Tibial nerve (tissue), 4 donors: ENCODE measurements around the gene PABPN1. TPM values are rescaled to one million over a fixed set of nuclear protein-coding genes. Genes with fewer than 3 reads are reported as not detected.

Experiments
- DNase-seq, 2 donors: peaks; one replicate each; pipeline ENCODE4 v3.0.0-alpha.2; 2019; ENCODE audit warnings: low spot score in 2 of 2
- H3K27ac ChIP-seq, 4 donors: fragments of 200-600 bp; sonication (generic) in 3 of 4; one replicate each; pipeline ENCODE4 v1.5.1; 2017 to 2019; ENCODE audit warnings: mild to moderate bottlenecking in 1 of 4
- H3K27me3 ChIP-seq, 2 donors: fragments of 200-600 bp; sonication (generic) in 1 of 2; one replicate each; pipeline versions ENCODE4 v1.5.1 to v1.6.0; 2017 to 2019
- H3K36me3 ChIP-seq, 3 donors: fragments of 200-600 bp; sonication (generic); one replicate each; pipeline ENCODE4 v1.5.1; 2018 to 2019
- H3K4me1 ChIP-seq, 4 donors: fragments of 200-600 bp; sonication (generic) in 3 of 4; one replicate each; pipeline ENCODE4 v1.5.1; 2017 to 2019
- H3K4me3 ChIP-seq, 4 donors: fragments of 200-600 bp; sonication (generic) in 3 of 4; one replicate each; pipeline ENCODE4 v1.5.1; 2017 to 2019; ENCODE audit warnings: mild to moderate bottlenecking in 1 of 4, moderate library complexity in 1 of 4
- H3K9me3 ChIP-seq, 4 donors: fragments of 200-600 bp; sonication (generic) in 3 of 4; one replicate each; pipeline ENCODE4 v1.5.1; 2017 to 2019
- EP300 ChIP-seq, 2 donors: sonication (generic); formaldehyde crosslinking; IDR thresholded peaks; one replicate each; pipeline ENCODE4 v1.6.1; 2017; ENCODE audit warnings: antibody characterized with exemption in 2 of 2, mild to moderate bottlenecking in 1 of 2
- POLR2A ChIP-seq, 2 donors: fragments of 450-650 bp; IDR thresholded peaks; one replicate each; pipeline ENCODE4 v1.6.1; 2017; ENCODE audit warnings: antibody characterized with exemption in 2 of 2, mild to moderate bottlenecking in 2 of 2, moderate library complexity in 2 of 2
- WGBS, 2 donors: methylation state at CpG; one replicate each; pipeline ENCODE4 v1.1.5; 2018; 5-methylcytosine and 5-hydroxymethylcytosine counted together
- total RNA-seq, 4 donors: library from RNA; depleted of rRNA; stranded (reverse); fragments of >200 nt; gene quantifications; one replicate each; pipeline ENCODE4 v1.1.0, GENCODE V29; 2016
- TF ChIP-seq, protein P1 (sequence below), 5 experiments: fragments of 200-600 bp in 3 of 5; fragments of 450-650 bp in 2 of 5; sonication (generic) in 3 of 5; IDR thresholded peaks; one replicate each; pipeline ENCODE4 v1.5.1; 2016 to 2019; ENCODE audit warnings: antibody characterized with exemption in 5 of 5, mild to moderate bottlenecking in 3 of 5, moderate library complexity in 2 of 5

Gene PABPN1
- total RNA-seq, 4 donors from 2014 or later = 52.1 to 80.8 (median 64.5) TPM

DNA sequence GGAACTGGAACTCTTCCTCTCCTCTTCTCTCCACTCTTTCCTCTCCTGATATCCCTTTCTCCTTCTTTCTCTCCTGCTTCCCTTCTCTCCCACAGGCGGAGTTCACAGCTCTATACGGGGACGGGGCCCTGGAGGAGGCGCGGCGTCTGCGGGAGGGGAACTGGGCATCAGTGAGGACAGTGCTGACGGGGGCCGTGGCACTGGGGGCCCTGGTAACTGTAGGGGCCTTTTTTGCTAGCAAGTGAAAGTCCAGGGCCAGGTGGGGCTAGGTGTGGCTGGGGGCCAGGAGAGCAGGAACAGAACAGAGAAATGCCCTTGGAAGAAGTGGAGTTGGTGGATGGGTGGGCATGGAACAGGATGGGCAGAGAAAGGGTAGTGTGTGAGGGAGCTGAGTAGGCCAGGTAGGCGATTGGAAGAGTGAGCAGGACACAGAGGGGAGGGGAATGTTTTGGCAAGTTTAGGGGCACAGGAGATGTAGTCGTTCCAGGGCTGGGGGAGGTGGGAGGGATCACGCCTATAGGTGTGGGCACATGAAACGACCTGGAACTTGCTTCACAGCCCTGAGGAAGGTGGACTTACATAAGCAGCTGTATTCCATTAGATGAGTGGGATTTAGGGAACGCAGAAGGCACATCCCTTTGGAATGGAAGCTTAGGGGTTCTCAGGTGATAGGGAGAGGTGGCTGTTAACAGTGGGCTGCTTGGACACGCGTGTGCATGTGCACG, 12.4 kb upstream of the PABPN1 start:
- Histone ChIP-seq H3K4me3 (no peak overlapping the region), H3K27me3 (no peaks in the 10 kb centered on the region), H3K9me3 (no peaks in the 10 kb centered on the region), H3K27ac (peak overlapping the region in 1 of 4 donors; percentile 8), H3K4me1 (peaks cover 5 to 40% (median 25%) of the 10 kb centered on the region in 4 donors), H3K36me3 (peaks cover 0 to 49% (median 0%) of the 10 kb centered on the region in 3 donors)
- WGBS, 2 donors = 85 to 86% methylated on average over 17 of the region's 17 CpGs
- DNase-seq = no peak
- TF ChIP-seq, protein P1, sequence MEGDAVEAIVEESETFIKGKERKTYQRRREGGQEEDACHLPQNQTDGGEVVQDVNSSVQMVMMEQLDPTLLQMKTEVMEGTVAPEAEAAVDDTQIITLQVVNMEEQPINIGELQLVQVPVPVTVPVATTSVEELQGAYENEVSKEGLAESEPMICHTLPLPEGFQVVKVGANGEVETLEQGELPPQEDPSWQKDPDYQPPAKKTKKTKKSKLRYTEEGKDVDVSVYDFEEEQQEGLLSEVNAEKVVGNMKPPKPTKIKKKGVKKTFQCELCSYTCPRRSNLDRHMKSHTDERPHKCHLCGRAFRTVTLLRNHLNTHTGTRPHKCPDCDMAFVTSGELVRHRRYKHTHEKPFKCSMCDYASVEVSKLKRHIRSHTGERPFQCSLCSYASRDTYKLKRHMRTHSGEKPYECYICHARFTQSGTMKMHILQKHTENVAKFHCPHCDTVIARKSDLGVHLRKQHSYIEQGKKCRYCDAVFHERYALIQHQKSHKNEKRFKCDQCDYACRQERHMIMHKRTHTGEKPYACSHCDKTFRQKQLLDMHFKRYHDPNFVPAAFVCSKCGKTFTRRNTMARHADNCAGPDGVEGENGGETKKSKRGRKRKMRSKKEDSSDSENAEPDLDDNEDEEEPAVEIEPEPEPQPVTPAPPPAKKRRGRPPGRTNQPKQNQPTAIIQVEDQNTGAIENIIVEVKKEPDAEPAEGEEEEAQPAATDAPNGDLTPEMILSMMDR (IDR thresholded peaks at IDR 0.05) = no peak
- TF ChIP-seq POLR2A (IDR thresholded peaks at IDR 0.05) (no peak), EP300 (IDR thresholded peaks at IDR 0.05) (no peak)

DNA sequence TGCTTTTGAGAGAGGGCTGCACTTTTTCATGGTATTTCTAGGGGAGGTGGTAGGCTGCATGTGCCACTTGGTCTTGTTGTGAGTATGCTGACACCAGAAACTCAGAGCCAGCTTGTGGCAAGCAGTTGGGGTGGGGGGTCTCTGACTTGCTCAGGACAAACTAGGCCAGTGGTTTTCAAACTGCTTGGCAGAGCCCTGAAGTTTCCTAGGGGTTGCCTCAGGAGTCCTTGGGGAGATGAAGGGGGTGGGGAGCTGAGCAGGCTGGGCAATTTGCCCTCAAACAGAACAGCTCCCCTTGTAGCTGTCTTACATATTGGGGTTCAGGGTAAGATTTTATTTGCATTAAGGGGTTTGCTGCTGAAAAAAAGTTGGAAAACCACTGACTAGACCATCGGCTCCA, 10.7 kb upstream of the PABPN1 start:
- 79 to 100% methylated on average over 1 of the region's 1 CpG for WGBS, 2 donors
- DNase-seq = no peak

DNA sequence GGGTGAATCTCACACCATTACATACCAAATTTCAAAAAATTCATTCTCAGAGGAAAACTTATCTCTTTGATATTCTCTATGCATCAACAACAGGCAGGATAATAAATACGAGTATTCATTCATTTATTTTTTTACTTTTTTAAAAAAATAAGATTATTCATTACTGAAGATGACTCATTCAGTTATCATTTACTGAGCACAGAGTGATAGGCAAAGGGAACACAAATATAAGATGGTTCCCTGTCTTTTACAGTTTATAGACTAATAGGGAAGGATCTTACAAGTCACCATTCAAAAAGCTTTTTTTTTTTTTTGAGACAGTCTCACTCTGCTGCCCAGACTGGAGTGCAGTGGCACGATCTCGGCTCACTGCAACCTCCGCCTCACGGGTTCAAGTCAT, 5.0 kb upstream of the PABPN1 start:
- no peak for DNase-seq
- TF ChIP-seq EP300 (IDR thresholded peaks at IDR 0.05) (no peak), POLR2A (IDR thresholded peaks at IDR 0.05) (no peak)
- TF ChIP-seq, protein P1 (IDR thresholded peaks at IDR 0.05) = no peak
- Histone ChIP-seq H3K9me3 (no peaks in the 10 kb centered on the region), H3K27me3 (no peaks in the 10 kb centered on the region), H3K36me3 (peaks cover 0 to 12% (median 0%) of the 10 kb centered on the region in 3 donors), H3K27ac (no peak overlapping the region), H3K4me3 (no peak overlapping the region), H3K4me1 (peaks cover 0 to 9% (median 7%) of the 10 kb centered on the region in 4 donors)
- 83 to 85% methylated on average over 5 of the region's 5 CpGs for WGBS, 2 donors

More for the DNA sequence above, 10.7 kb upstream of the PABPN1 start:
- Histone ChIP-seq H3K9me3 (no peaks in the 10 kb centered on the region), H3K36me3 (peaks cover 0 to 49% (median 0%) of the 10 kb centered on the region in 3 donors), H3K4me3 (no peak overlapping the region), H3K27ac (no peak overlapping the region), H3K4me1 (peaks cover 5 to 36% (median 25%) of the 10 kb centered on the region in 4 donors), H3K27me3 (no peaks in the 10 kb centered on the region)
- TF ChIP-seq, protein P1 (IDR thresholded peaks at IDR 0.05) = no peak
- no peak for TF ChIP-seq EP300 (IDR thresholded peaks at IDR 0.05)

DNA sequence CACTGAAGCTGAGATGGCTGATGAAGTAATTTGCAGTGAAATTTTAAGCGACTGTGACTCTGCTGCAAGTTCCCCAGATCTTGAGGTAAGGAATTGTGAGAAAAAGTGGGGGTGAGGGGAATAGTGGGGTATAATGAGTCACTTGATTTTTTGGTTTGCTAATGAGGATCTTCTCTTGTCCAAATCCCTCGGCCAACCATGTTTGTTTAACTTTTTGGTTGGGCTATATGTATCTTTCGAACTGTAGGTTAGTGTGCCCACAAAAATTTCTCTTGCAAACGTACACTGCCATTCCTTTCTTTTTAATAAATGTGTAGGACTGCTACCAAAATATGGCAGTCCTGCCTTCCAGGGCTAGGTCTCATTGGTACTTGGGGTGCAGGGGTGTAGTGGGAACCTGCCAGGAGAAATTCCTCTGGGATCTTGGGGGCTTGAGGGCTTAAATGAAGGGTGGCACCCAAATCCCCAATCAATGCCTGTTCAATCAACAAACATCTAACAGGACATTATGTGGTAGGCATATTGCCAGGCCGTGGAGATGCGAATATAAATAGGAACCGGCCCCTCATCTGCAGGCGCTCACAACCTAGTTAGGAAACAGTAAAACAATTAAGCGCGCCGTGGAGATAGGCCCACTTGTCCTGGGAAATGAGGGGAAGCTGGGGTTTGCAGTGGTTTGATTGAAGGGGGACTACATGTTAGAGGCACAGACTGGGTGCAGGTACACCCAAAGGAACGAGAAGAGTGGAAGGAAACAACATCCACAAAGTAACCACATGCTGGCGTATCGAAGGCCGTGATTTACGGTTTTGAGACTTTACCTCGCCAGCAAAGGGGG, 1.3 kb upstream of the PABPN1 start:
- 85 to 89% methylated on average over 17 of the region's 17 CpGs for WGBS, 2 donors
- TF ChIP-seq, protein P1 (IDR thresholded peaks at IDR 0.05) = no peak
- no peak for TF ChIP-seq EP300 (IDR thresholded peaks at IDR 0.05)
- TF ChIP-seq POLR2A (IDR thresholded peaks at IDR 0.05) = no peak

More for the DNA sequence above, 1.3 kb upstream of the PABPN1 start:
- H3K27ac ChIP-seq = peak overlapping the region; percentile 90 to 98 (median 95)
- H3K27me3 ChIP-seq = no peaks in the 10 kb centered on the region
- no peaks in the 10 kb centered on the region for H3K9me3 ChIP-seq
- no peak for DNase-seq
- peak overlapping the region; percentile 28 to 78 (median 38) for H3K4me3 ChIP-seq
- H3K36me3 ChIP-seq = peaks cover 0 to 22% (median 18%) of the 10 kb centered on the region in 3 donors
- H3K4me1 ChIP-seq = peaks cover 5 to 35% (median 19%) of the 10 kb centered on the region in 4 donors
